Urinary bladder (tissue), 4 donors: ENCODE results near the gene OSCP1. TPM values are rescaled to one million over a fixed set of nuclear protein-coding genes. Genes with fewer than 3 reads are reported as not detected.
"Not testable (repeated sequence)": the region's sequence is repeated elsewhere in the genome, so short reads cannot be mapped to it uniquely, and the experiment has no call there.

ENCODE experiments used
- DNase-seq: peaks from one replicate; pipeline ENCODE4 v3.0.0-alpha.2; 2015; ENCODE audit errors: extremely low spot score
- H3K27ac ChIP-seq: one replicate; pipeline ENCODE4 v1.5.1; 2013; ENCODE audit warnings: low read depth, mild to moderate bottlenecking, moderate library complexity
- H3K36me3 ChIP-seq: one replicate; pipeline ENCODE4 v1.6.1; 2013; ENCODE audit warnings: mild to moderate bottlenecking, moderate library complexity; ENCODE audit not compliant: insufficient read depth
- H3K4me1 ChIP-seq: one replicate; pipeline ENCODE4 v1.6.1; 2013; ENCODE audit warnings: mild to moderate bottlenecking, moderate library complexity; ENCODE audit not compliant: insufficient read depth
- H3K4me3 ChIP-seq: one replicate; pipeline ENCODE4 v1.5.1; 2013; ENCODE audit warnings: low read depth, low read length
- WGBS: extraction: QIAGEN DNeasy Blood & Tissue Kit; methylation state at CpG from one replicate; pipeline ENCODE4 v1.1.7; 2013; 5-methylcytosine and 5-hydroxymethylcytosine counted together
- polyA plus RNA-seq: library from polyadenylated mRNA; stranded (reverse); fragments of 200-250 nt; gene quantifications from one replicate; pipeline ENCODE4 v1.2.3, GENCODE V29; 2013
- total RNA-seq: library from RNA; depleted of rRNA; stranded (reverse); fragments of >200 nt; gene quantifications from one replicate; pipeline ENCODE4 v1.2.3, GENCODE V29; 2014
- donor health status: healthy with polysubstance abuse.
- donor health status: healthy.

The OSCP1 gene
- total RNA-seq (12.4 TPM), polyA plus RNA-seq (10.6 TPM)

GRCh38 chr1:36450270-36450918, at the start of gene OSCP1:
Gene OSCP1 (minus strand): TSS chr1:36450451. CDS start chr1:36450369, 82 bp downstream.
- peak within 1 kb of the TSS; percentile 58 for H3K4me3 ChIP-seq
- H3K4me1 ChIP-seq, result no peaks in the 10 kb centered on the region
- H3K27ac ChIP-seq, result peak within 1 kb of the TSS; percentile 96
- peak; percentile 87 for DNase-seq
- under 1% methylated on average over 48 of the region's 48 CpGs for WGBS
- H3K36me3 ChIP-seq, result no peaks in the 10 kb centered on the region

GRCh38 chr1:36497207-36497606, 47.0 kb upstream of the OSCP1 start:
- WGBS, result 78% methylated on average over 2 of the region's 2 CpGs
- no peak overlapping the region for H3K27ac ChIP-seq
- no peak overlapping the region for H3K4me3 ChIP-seq
- no peaks in the 10 kb centered on the region for H3K36me3 ChIP-seq
- DNase-seq, result no peak
- no peaks in the 10 kb centered on the region for H3K4me1 ChIP-seq

GRCh38 chr1:36494971-36495370, 44.7 kb upstream of the OSCP1 start:
- no peak overlapping the region for H3K27ac ChIP-seq
- no peak for DNase-seq
- no peaks in the 10 kb centered on the region for H3K4me1 ChIP-seq
- no peaks in the 10 kb centered on the region for H3K36me3 ChIP-seq
- no peak overlapping the region for H3K4me3 ChIP-seq
- 83% methylated on average over 5 of the region's 5 CpGs for WGBS

- H3K4me3 ChIP-seq, result no peak overlapping the region
- no peaks in the 10 kb centered on the region for H3K4me1 ChIP-seq
- no peak for DNase-seq
- no peaks in the 10 kb centered on the region for H3K36me3 ChIP-seq
- no peak overlapping the region for H3K27ac ChIP-seq
- WGBS, result 90% methylated on average over 9 of the region's 9 CpGs
Observed at GRCh38 chr1:36493524-36493923, 43.3 kb upstream of the OSCP1 start.

- Histone ChIP-seq H3K36me3 (no peaks in the 10 kb centered on the region), H3K4me1 (no peaks in the 10 kb centered on the region), H3K4me3 (no peak overlapping the region), H3K27ac (no peak overlapping the region)
- WGBS, result 26% methylated on average over 9 of the region's 9 CpGs
- no peak for DNase-seq
Observed at GRCh38 chr1:36492491-36492890, 42.2 kb upstream of the OSCP1 start.

GRCh38 chr1:36489258-36490051, 39.2 kb upstream of the OSCP1 start:
- H3K4me3 ChIP-seq, H3K4me1 ChIP-seq, DNase-seq, H3K27ac ChIP-seq, H3K36me3 ChIP-seq: not testable (repeated sequence)
- WGBS, result 57% methylated on average over 10 of the region's 10 CpGs

- Histone ChIP-seq H3K36me3 (no peaks in the 10 kb centered on the region), H3K27ac (no peak overlapping the region), H3K4me1 (no peaks in the 10 kb centered on the region), H3K4me3 (no peak overlapping the region)
- WGBS, result 83% methylated on average over 3 of the region's 3 CpGs
- DNase-seq, result no peak
Observed at GRCh38 chr1:36487906-36488305, 37.7 kb upstream of the OSCP1 start.

GRCh38 chr1:36487336-36487725, 37.1 kb upstream of the OSCP1 start:
- 87% methylated on average over 9 of the region's 9 CpGs for WGBS
- not testable (repeated sequence) for DNase-seq, H3K36me3 ChIP-seq, H3K4me1 ChIP-seq, H3K4me3 ChIP-seq, H3K27ac ChIP-seq

GRCh38 chr1:36486439-36487335, 36.4 kb upstream of the OSCP1 start:
- Histone ChIP-seq H3K27ac (peak overlapping the region; percentile 3), H3K4me1 (no peaks in the 10 kb centered on the region), H3K4me3 (no peak overlapping the region), H3K36me3 (no peaks in the 10 kb centered on the region)
- no peak for DNase-seq
- 66% methylated on average over 17 of the region's 17 CpGs for WGBS

GRCh38 chr1:36486093-36486438, 35.8 kb upstream of the OSCP1 start:
- Histone ChIP-seq H3K4me1 (no peaks in the 10 kb centered on the region), H3K36me3 (no peaks in the 10 kb centered on the region), H3K27ac (no peak overlapping the region), H3K4me3 (no peak overlapping the region)
- WGBS, result 88% methylated on average over 2 of the region's 2 CpGs
- no peak for DNase-seq

- no peak for DNase-seq
Observed at GRCh38 chr1:36484099-36484498, 33.8 kb upstream of the OSCP1 start.

GRCh38 chr1:36482724-36483388, 32.6 kb upstream of the OSCP1 start, which contains the start of gene CSF3R:
Gene CSF3R (minus strand): TSS chr1:36482913. CDS start chr1:36479496, 3,417 bp downstream.
- Histone ChIP-seq H3K4me1 (no peaks in the 10 kb centered on the region), H3K27ac (no peak within 1 kb of the TSS), H3K4me3 (no peak within 1 kb of the TSS), H3K36me3 (no peaks in the 10 kb centered on the region)
- WGBS, result 42% methylated on average over 13 of the region's 13 CpGs
- DNase-seq, result no peak

More at GRCh38 chr1:36484099-36484498, 33.8 kb upstream of the OSCP1 start:
- H3K27ac ChIP-seq, result no peak overlapping the region
- 88% methylated on average over 2 of the region's 2 CpGs for WGBS
- no peaks in the 10 kb centered on the region for H3K36me3 ChIP-seq
- no peaks in the 10 kb centered on the region for H3K4me1 ChIP-seq
- no peak overlapping the region for H3K4me3 ChIP-seq
